AG04450 (cell line): ENCODE results near the gene MGAT5B. TPM values are rescaled to one million over a fixed set of nuclear protein-coding genes. Genes with fewer than 3 reads are reported as not detected.

ENCODE experiments used
- CTCF ChIA-PET: fragments of 300-600, 350-600 bp; formaldehyde crosslinking; extraction: SDS; loops from one replicate; lab custom pipeline; 2022; ENCODE audit warnings: antibody characterized with exemption, inconsistent platforms; lab: Charles Lee
- POLR2A ChIA-PET: fragments of 350-600 bp; formaldehyde crosslinking; extraction: SDS; loops from one replicate; lab custom pipeline; 2021; ENCODE audit warnings: antibody characterized with exemption, inconsistent platforms; lab: Yijun Ruan, JAX
- DNase-seq: peaks from one replicate; pipeline ENCODE4 v3.0.0-alpha.2; 2011; ENCODE audit warnings: low read depth, low spot score
- H3K27ac ChIP-seq: one replicate; pipeline ENCODE4 v1.5.1; 2012; ENCODE audit warnings: low read depth, low read length, control low read depth
- H3K27me3 ChIP-seq: one replicate; pipeline ENCODE4 v1.6.0; 2012; ENCODE audit warnings: low read length; ENCODE audit not compliant: control insufficient read depth, insufficient read depth
- H3K4me3 ChIP-seq: 2 replicates; pipeline ENCODE4 v1.5.1; 2011; ENCODE audit warnings: mild to moderate bottlenecking, low read depth, low read length, control low read depth
- H3K9me3 ChIP-seq: 2 replicates; pipeline ENCODE4 v1.5.1; 2012; ENCODE audit warnings: low read length; ENCODE audit not compliant: control insufficient read depth, insufficient read depth
- polyA plus RNA-seq: library from polyadenylated mRNA; depleted of rRNA; stranded (reverse); fragments of >200 nt; gene quantifications from 2 replicates; pipeline ENCODE4 v1.2.3, GENCODE V29; 2011
- TF ChIP-seq, protein P1 (sequence below): IDR thresholded peaks from 2 replicates; pipeline ENCODE4 v1.5.1; 2011; ENCODE audit warnings: low read depth, low read length, control low read depth, inconsistent platforms

MGAT5B gene
- polyA plus RNA-seq, 1 experiment = 0.69 TPM

DNA sequence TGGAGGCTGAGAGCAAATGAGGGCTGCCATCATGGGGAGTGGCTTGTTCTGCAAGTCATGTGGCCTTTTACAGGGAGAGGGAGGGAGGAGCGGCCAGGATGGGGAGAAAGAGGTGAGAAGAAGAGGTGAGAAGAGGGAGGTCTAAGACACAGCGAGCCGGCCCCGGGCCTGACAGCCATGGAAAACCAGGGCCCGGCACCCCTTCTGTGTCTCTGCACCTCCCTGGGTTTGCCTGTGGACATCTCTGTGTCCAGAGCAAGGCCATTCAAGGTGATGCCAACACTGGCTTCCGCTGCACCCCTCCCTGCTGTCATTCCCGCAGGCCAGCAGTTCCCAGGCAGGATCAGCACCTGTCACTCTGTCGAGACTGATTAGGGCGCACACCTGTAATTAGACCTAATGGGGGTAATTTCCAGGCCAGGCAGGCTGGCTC is 75.6 kb downstream of the MGAT5B start:
- ChIA-PET POLR2A (no interaction called here), CTCF (no interaction called here)
- Histone ChIP-seq H3K27me3 (no peaks in the 10 kb centered on the region), H3K4me3 (no peak overlapping the region), H3K27ac (no peak overlapping the region), H3K9me3 (no peaks in the 10 kb centered on the region)
- DNase-seq = no peak
- TF ChIP-seq, protein P1, sequence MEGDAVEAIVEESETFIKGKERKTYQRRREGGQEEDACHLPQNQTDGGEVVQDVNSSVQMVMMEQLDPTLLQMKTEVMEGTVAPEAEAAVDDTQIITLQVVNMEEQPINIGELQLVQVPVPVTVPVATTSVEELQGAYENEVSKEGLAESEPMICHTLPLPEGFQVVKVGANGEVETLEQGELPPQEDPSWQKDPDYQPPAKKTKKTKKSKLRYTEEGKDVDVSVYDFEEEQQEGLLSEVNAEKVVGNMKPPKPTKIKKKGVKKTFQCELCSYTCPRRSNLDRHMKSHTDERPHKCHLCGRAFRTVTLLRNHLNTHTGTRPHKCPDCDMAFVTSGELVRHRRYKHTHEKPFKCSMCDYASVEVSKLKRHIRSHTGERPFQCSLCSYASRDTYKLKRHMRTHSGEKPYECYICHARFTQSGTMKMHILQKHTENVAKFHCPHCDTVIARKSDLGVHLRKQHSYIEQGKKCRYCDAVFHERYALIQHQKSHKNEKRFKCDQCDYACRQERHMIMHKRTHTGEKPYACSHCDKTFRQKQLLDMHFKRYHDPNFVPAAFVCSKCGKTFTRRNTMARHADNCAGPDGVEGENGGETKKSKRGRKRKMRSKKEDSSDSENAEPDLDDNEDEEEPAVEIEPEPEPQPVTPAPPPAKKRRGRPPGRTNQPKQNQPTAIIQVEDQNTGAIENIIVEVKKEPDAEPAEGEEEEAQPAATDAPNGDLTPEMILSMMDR = no peak

DNA sequence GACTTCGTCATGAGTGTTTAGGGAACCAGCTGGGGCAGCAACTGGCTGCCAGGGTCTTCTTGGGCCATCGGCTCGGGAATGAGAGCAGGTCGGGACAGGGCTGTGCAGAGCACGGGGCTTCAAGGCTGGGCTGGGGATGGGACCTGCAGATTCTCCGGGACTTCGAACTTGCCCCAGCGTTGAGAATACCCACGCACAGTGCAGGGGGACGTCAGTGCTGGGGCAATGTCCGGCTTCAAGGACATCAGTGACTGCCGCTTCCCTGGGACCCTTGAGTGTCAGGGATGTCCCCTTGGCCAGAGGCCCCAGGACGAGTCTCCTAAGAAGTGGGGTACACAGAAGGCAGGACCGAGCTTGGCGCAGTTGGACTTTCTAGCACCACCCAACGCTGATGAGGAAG is 76.3 kb downstream of the MGAT5B start:
- TF ChIP-seq, protein P1 = no peak
- Histone ChIP-seq H3K27ac (no peak overlapping the region), H3K4me3 (no peak overlapping the region), H3K27me3 (no peaks in the 10 kb centered on the region), H3K9me3 (no peaks in the 10 kb centered on the region)
- ChIA-PET POLR2A (no interaction called here), CTCF (no interaction called here)
- DNase-seq = no peak

- ChIA-PET POLR2A (interaction anchor here (0.6 kb wide), 1 partner anchor 19 kb away, joined by 3 read pairs; no protein-coding TSS in a partner anchor), CTCF (no interaction called here)
- DNase-seq = no peak
- Histone ChIP-seq H3K4me3 (no peak overlapping the region), H3K27ac (no peak overlapping the region), H3K27me3 (no peaks in the 10 kb centered on the region), H3K9me3 (no peaks in the 10 kb centered on the region)
- TF ChIP-seq, protein P1 = no peak
Observed at GRCh38 chr17:76946111-76946771, 78.0 kb downstream of the MGAT5B start.

DNA sequence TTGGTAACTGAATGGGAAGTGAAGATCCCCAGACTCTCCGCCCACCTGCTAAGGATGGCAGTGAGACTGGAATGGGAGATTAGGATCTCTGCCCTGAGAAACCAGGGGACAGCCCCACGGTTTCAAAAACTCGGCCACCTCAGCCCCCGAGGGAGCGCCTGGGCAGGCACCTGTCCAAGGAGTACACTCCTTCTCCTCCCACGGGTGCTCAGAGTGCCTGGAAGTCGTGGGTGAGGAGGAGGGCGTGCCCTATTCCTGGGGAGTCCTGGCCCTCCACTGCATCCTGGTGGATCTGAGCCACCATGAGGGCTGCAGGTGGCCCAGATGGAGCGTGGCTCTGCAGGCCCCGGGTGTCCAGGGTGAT is 78.5 kb downstream of the MGAT5B start:
- H3K4me3 ChIP-seq = no peak overlapping the region
- POLR2A ChIA-PET = no interaction called here
- no peaks in the 10 kb centered on the region for H3K27me3 ChIP-seq
- CTCF ChIA-PET = no interaction called here
- no peak for DNase-seq
- TF ChIP-seq, protein P1 = no peak
- H3K27ac ChIP-seq = no peak overlapping the region
- H3K9me3 ChIP-seq = no peaks in the 10 kb centered on the region

DNA sequence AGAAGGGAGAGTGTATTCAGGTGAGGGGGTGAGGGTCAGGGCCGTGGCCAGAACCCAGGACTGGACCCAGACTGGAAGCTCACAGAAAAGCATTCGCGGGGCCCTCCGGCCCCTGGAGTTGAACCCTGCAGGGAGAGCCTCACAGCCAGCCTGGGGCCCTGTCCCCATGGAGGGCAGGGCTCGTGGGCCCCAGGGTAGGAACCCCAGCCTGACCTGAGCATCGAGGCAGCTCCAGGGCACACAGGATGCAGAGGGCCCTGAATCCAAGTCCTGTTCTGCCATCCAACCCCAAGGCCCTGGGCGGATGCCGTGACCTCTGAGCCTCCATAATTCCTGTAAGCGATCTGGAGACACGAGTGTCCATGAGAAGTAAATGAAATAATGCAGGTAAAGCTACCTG is 79.1 kb downstream of the MGAT5B start:
- CTCF ChIA-PET = no interaction called here
- TF ChIP-seq, protein P1 = no peak

More for the DNA sequence above, 79.1 kb downstream of the MGAT5B start:
- H3K27ac ChIP-seq = no peak overlapping the region
- no peaks in the 10 kb centered on the region for H3K9me3 ChIP-seq
- no peaks in the 10 kb centered on the region for H3K27me3 ChIP-seq
- no peak overlapping the region for H3K4me3 ChIP-seq
- POLR2A ChIA-PET = no interaction called here
- DNase-seq = no peak
